ENCODE measurements around the gene MCUB. TPM values are rescaled to one million over a fixed set of nuclear protein-coding genes. Genes with fewer than 3 reads are reported as not detected.

Gene MCUB
- total RNA-seq, 1 donor from 2014 or later, result 105 TPM

DNA sequence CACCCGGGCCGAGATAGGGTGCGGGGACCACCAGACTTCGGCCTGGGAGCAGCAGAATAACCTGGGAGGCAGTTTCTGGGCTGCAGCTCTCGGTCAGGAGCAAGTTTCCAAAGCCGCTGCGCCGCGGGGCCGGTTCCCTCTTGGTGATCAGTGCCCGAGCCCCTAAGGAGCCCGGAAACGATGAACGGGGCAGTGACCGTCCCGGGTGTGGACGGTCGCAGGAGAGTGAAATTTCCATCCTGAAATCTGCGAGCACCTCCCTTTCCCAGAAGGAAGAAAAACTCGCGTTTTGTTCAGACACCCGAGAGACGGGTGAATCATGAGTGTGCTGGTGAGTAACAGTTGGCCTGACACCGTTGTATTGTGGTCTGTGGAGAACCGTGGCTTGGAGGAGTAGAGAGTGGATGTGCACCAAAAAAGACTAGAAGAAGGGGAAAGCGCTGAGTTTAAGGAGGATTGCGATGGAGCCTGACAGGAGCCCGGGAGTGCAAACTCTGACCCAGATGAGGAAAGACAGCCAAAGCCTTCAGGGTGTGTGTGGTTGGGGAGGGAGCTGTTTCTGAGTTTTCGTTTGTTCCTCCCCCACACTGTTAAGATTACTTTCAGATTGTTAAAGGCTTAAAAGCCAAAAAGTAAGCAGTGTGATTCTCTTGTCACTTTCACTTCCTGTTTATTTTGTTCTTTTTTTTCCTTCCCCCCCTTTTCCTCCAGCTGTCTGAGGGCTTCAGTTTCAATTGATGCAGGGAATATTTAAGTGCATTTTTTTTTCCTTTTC is 828 bp downstream of the MCUB start:
- TF ChIP-seq, protein P1, sequence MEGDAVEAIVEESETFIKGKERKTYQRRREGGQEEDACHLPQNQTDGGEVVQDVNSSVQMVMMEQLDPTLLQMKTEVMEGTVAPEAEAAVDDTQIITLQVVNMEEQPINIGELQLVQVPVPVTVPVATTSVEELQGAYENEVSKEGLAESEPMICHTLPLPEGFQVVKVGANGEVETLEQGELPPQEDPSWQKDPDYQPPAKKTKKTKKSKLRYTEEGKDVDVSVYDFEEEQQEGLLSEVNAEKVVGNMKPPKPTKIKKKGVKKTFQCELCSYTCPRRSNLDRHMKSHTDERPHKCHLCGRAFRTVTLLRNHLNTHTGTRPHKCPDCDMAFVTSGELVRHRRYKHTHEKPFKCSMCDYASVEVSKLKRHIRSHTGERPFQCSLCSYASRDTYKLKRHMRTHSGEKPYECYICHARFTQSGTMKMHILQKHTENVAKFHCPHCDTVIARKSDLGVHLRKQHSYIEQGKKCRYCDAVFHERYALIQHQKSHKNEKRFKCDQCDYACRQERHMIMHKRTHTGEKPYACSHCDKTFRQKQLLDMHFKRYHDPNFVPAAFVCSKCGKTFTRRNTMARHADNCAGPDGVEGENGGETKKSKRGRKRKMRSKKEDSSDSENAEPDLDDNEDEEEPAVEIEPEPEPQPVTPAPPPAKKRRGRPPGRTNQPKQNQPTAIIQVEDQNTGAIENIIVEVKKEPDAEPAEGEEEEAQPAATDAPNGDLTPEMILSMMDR (conservative IDR thresholded peaks at IDR 0.05; ENCODE audit: low read depth, low read length), result no peak

DNA sequence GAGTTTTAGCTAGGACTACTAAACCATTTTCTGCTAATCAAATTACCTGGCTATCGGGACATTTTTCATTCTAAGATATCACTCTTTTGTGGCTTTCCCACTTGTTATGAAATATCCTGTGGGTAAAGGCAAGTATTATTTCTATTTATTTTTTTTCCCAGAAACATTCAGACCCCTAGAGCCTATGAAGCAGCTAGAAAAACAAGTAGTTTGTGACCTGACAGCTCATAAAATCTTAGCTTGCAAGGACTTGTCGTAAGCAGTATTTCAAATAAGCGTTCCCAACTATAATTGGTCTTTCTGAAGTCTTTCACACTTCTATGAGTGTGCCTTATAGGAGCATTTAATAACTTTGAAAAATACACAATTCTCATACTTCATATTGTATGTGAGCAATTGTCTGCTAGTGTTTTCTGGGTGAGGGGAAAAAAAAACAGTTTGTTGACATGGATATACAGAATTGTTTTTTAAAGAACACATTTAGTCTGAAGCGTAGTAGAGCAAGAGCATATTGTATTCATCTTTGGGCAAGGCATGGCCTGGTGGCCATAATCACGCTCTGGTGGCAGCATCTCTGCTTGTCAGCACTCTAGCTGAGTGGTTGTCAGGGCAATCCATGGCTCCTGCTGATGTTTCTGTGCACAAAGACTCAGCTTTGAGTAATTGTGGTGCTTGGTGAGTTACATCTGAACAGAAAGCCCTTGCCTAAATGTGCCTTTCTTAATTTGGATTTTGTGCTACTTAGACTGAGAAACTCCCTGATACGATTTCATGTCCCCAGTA is 2.6 kb downstream of the MCUB start:
- no peak for DNase-seq (ENCODE audit: low read depth)
- no peak overlapping the region for H3K4me3 ChIP-seq (ENCODE audit: low read depth, low read length)
- TF ChIP-seq, protein P1 (conservative IDR thresholded peaks at IDR 0.05; ENCODE audit: low read depth, low read length), result no peak

More for the DNA sequence above, 828 bp downstream of the MCUB start:
- peak overlapping the region; percentile 79 for H3K4me3 ChIP-seq (ENCODE audit: low read depth, low read length)
- DNase-seq (ENCODE audit: low read depth), result no peak

DNA sequence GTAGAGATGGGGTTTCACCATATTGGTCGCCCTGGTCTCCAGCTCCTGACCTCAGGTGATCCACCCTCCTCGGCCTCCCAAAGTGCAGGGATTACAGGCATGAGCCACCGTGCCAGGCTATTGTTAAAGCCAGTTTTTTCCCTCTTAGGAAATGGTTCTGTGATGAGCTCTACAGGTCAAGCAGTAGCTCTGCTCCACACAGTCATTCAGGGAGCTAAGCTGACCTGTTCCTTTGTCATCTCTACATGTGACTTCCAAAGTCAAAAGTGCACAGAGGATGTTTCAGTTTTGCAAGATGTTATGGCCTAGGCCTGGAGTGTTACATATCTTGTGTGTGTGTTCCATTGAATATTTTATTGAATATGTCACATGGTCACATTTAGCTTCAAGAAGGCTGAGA is 11.4 kb downstream of the MCUB start:
- TF ChIP-seq, protein P1 (conservative IDR thresholded peaks at IDR 0.05; ENCODE audit: low read depth, low read length), result no peak
- DNase-seq (ENCODE audit: low read depth), result no peak
- no peak overlapping the region for H3K4me3 ChIP-seq (ENCODE audit: low read depth, low read length)

DNA sequence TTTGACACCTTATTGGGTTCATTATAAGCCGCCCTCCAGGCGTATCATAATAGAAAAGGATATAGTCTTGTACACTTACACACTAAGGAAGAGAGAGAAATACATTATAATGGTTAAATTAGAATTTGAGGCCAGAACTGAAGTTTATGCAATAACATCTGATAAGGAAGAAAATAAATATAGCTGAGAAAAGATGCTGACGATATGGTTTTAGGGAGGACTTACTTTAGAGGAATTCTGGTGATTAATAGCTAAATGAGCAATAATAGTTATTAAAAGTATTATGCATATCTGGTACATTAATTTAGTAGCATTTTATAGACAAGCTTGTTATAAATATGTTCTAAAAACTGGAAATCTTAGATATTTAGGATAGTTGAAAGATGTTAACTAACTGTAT is 12.1 kb downstream of the MCUB start:
- no peak overlapping the region for H3K4me3 ChIP-seq (ENCODE audit: low read depth, low read length)
- TF ChIP-seq, protein P1 (conservative IDR thresholded peaks at IDR 0.05; ENCODE audit: low read depth, low read length), result no peak

DNA sequence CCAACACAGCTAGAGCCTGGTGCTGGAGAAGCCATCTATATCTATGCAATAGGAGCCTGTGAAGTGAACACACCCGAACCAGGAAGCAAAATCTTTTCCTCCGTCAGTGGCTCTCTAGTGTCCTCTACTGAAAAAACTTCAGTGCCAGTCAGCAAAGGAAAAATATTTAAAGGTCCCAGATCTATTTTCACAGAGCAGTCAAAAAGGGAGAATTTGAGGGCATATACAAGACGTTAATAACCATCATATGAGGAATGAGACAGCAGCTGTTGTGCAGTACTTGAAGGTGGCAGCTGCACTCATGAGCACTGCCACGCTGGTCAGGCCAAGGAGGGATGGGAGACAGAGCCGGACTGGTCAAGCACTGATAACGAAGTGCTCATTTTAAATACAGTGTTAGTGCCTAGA is 14.4 kb downstream of the MCUB start:
- H3K4me3 ChIP-seq (ENCODE audit: low read depth, low read length), result no peak overlapping the region
- no peak for DNase-seq (ENCODE audit: low read depth)
- TF ChIP-seq, protein P1 (conservative IDR thresholded peaks at IDR 0.05; ENCODE audit: low read depth, low read length), result peak; percentile 37

More for the DNA sequence above, 12.1 kb downstream of the MCUB start:
- no peak for DNase-seq (ENCODE audit: low read depth)

DNA sequence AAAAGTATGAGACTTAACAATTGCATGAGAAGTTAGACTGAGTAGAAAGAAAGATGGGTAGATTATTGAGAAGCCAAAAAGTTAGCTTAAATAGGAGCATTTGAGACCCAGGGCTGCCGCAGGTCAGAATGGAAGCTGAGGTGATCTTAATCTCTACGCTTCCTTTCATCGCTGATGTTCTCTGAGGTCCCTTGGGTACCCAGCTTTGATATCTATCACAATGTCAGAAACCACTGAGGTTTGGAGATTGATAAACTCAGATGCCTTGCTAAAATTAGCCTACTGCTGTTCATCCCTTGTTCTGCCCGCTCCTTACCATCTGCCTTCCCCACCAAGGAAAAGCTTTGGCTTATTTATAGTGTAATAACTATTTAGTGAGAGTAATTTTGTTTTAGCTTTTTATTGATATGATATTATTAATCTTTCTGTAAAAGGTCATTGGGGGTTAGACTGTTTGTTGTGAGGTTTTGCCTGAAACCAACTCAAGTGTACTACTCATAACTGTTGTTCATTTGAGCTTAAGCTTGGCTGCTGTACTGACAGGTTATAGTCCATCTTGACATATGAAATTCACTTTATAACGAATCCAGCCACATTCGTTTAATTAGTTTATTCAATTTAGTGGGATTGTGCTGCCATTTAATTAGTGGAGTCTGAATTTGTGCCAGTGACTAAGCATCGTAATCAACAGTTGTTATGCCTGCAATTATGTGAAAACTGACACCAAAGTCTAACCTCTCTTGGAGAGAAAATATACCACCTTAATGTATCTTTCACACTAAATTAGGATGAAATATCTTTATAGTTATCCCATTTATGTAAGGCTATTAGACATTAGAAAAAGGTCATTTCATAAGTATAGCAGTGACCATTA is 15.1 kb downstream of the MCUB start:
- no peak overlapping the region for H3K4me3 ChIP-seq (ENCODE audit: low read depth, low read length)
- TF ChIP-seq, protein P1 (conservative IDR thresholded peaks at IDR 0.05; ENCODE audit: low read depth, low read length), result no peak
- DNase-seq (ENCODE audit: low read depth), result no peak

Measured in epithelial cell of proximal tubule (primary cell).